ENCODE results near the gene NACC2. TPM values are rescaled to one million over a fixed set of nuclear protein-coding genes. Genes with fewer than 3 reads are reported as not detected.

Gene NACC2, protein sequence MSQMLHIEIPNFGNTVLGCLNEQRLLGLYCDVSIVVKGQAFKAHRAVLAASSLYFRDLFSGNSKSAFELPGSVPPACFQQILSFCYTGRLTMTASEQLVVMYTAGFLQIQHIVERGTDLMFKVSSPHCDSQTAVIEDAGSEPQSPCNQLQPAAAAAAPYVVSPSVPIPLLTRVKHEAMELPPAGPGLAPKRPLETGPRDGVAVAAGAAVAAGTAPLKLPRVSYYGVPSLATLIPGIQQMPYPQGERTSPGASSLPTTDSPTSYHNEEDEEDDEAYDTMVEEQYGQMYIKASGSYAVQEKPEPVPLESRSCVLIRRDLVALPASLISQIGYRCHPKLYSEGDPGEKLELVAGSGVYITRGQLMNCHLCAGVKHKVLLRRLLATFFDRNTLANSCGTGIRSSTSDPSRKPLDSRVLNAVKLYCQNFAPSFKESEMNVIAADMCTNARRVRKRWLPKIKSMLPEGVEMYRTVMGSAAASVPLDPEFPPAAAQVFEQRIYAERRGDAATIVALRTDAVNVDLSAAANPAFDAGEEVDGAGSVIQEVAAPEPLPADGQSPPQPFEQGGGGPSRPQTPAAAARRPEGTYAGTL
- total RNA-seq, result 12.5 and 20.0 TPM in 2 replicates

DNA sequence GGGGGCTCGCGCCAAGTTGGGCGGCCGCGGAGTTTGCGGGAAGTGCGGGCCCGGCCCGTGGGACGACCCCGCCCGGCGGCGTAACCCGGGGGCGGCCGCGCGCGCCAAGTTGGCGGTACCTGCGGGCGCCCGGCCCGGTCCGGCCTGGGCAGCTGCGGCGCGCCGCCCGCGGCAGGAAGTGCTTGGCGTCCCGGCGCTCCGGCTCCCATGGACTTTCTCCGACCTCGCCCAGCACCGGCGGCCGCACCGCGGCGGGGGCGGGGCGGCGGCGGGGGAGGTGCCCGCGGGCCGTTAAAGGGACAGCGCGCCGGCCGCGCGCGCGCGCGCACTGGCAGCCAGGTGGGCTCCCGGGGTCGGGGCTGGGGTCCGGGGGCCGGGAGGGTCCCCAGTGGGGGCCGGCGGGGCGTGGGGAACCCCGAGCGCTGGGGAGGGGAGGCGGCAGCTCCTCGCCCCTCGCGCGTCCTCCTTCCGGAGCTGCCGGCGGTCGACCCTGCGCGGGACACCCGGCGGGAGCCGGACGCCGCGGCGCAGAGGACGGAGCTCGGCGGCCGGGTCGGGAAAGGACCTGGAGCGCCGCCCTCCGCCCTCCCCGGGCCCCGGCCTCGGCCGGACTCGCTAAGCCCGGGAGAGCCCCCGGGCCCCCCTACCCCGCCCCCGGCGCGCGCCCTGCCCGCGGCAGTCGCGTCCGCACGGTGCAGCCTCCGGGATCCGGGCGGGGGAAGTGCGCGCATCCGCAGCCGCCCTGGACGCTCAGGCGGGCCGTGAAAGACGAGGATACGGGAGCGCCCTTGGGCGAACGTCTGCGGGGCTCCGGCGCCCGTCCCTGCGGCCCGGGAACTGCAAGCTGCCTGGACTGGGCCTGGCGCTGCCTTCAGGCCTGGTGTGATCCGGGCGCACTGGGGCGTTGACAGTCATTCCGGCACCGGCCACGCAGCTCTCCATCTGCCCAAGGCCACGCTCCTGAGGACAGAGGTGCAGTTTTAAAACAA, at the start of gene NACC2:
Gene NACC2, minus strand, starts transcription at position 220 of the 989 bp plus-strand sequence. CDS start 44,768 bp downstream, outside the sequence.

DNA sequence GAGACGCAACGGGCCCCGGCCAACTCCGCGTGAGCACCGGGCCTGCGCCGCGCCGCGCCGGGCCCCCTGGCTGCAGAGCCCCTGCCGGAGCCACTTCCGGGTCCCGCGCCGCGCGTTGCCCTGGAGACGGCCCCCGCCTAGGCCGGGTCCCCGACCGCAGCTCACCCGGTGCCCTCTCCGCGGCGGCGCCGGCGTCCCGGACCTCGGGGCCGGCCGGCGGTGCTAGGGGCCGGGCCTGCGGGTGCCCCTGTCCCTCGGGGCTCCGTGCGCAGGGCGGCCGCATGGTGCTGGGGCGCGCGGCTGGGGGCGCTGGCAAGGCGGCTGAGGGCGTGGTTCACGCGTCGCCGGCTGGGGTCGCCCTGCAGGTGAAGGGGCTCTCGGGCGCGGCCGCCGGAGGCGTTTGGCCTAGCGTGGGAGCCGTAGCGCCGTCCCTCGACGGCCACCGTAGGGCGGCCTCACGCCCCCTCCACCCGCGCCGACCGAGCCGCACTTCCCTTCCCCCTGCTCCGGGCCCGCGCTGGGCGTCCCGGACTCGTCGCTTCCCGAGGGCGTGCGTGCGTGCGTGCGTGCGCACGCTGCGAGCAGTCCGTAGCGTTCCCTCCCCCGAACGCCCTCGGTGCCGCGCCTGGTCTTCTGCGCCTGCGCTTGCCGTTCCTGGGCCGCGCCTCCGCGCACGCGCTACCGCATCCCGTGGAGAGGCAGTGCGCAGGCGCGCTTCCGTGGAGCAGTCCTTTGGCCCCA, 23.4 kb upstream of the NACC2 start, which contains the start of gene TMEM250:
Gene TMEM250, minus strand, starts transcription at position 556 of the 741 bp plus-strand sequence. CDS start 1,975 bp downstream, outside the sequence.

DNA sequence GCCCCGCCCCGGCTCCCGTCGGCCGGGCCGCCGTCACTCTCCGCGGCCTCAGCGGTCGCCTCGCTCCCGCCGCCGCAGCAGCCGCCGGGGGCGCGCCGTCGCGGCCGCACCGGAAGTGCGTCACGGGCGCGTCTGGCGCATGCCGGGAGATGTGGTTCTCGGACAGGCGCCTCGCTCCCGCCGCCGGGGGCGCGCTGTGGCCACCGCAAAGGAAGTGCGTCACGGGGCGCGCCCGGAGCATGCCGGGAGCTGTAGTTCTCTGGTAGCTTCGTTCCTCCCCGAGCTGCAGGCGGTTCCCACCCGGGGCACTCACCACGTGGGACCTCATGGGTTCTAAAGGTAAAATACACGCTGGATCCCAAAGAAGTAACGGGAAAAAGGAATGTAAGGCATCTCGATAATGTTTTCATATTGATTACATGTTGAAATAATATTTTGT, 133.8 kb downstream of the NACC2 start, which contains the start of gene UBAC1:
Gene UBAC1, minus strand, starts transcription at position 97 of the 439 bp plus-strand sequence. CDS start 211 bp downstream, outside the sequence.

Other genes starting within 250 kb of the NACC2 start
- gene CAMSAP1, start 187.7 kb downstream of the NACC2 start, total RNA-seq, result 11.5 and 18.9 TPM in 2 replicates
- 30.8 and 36.4 TPM in 2 replicates for gene UBAC1, start 133.9 kb downstream of the NACC2 start, total RNA-seq
- 40.6 and 48.5 TPM in 2 replicates for gene TMEM250, start 23.6 kb upstream of the NACC2 start, total RNA-seq
- not detected in 2 replicates for gene LHX3, start 109.8 kb upstream of the NACC2 start, total RNA-seq
- 5.5 and 19.4 TPM in 2 replicates for gene QSOX2, start 150.5 kb upstream of the NACC2 start, total RNA-seq
- not detected in 2 replicates for gene CCDC187, start 208.8 kb upstream of the NACC2 start, total RNA-seq
- 10.0 and 30.0 TPM in 2 replicates for gene GPSM1, start 232.2 kb upstream of the NACC2 start, total RNA-seq

All from bladder microvascular endothelial cell (primary cell).